HG03135 (cell line): ENCODE results near the gene ZNF716.
"Not testable (repeated sequence)": the region's sequence is repeated elsewhere in the genome, so short reads cannot be mapped to it uniquely, and the experiment has no call there.

Source experiments
- ATAC-seq: cut with Tn5 transposase; IDR thresholded peaks from one replicate; pipeline ENCODE4 v1.9.1; 2021; ENCODE audit warnings: mild to moderate bottlenecking, moderate library complexity; ENCODE audit not compliant: unreplicated experiment

ZNF716 gene

GRCh38 chr7:57425969-57426628 lies 23.9 kb upstream of the ZNF716 start:
- ATAC-seq = no peak

- ATAC-seq = no peak
Observed at GRCh38 chr7:57426629-57427003, 23.4 kb upstream of the ZNF716 start.

GRCh38 chr7:57427146-57427545 lies 22.8 kb upstream of the ZNF716 start:
- ATAC-seq = no peak

- ATAC-seq = no peak
Observed at GRCh38 chr7:57427594-57427993, 22.4 kb upstream of the ZNF716 start.

- no peak for ATAC-seq
Observed at GRCh38 chr7:57432583-57432982, 17.4 kb upstream of the ZNF716 start.

- ATAC-seq = no peak
Observed at GRCh38 chr7:57437581-57437980, 12.4 kb upstream of the ZNF716 start.

GRCh38 chr7:57438244-57438643 lies 11.7 kb upstream of the ZNF716 start:
- no peak for ATAC-seq

- ATAC-seq = no peak
Observed at GRCh38 chr7:57443567-57443966, 6.4 kb upstream of the ZNF716 start.

GRCh38 chr7:57469186-57469828 lies 19.3 kb downstream of the ZNF716 start:
- ATAC-seq = not testable (repeated sequence)

- ATAC-seq = not testable (repeated sequence)
Observed at GRCh38 chr7:57480304-57480703, 30.3 kb downstream of the ZNF716 start.

GRCh38 chr7:57485022-57485421 lies 35.0 kb downstream of the ZNF716 start:
- not testable (repeated sequence) for ATAC-seq

GRCh38 chr7:57487957-57488356 lies 38.0 kb downstream of the ZNF716 start:
- ATAC-seq = no peak

GRCh38 chr7:57495111-57495510 lies 45.1 kb downstream of the ZNF716 start:
- ATAC-seq = not testable (repeated sequence)

GRCh38 chr7:57496395-57496794 lies 46.4 kb downstream of the ZNF716 start:
- no peak for ATAC-seq

GRCh38 chr7:57505176-57505575 lies 55.2 kb downstream of the ZNF716 start:
- no peak for ATAC-seq
